Osteocyte (in vitro differentiated cells): ENCODE data around the gene RXFP3. TPM values are rescaled to one million over a fixed set of nuclear protein-coding genes. Genes with fewer than 3 reads are reported as not detected.

Experiments
- DNase-seq: peaks from one replicate; pipeline ENCODE4 v3.0.0; 2021; ENCODE audit warnings: mixed read lengths; ENCODE audit not compliant: unreplicated experiment; ENCODE audit errors: extremely low spot score
- H3K27ac Mint-ChIP-seq: one replicate; pipeline ENCODE4 v1.8.0; 2021; ENCODE audit warnings: mild to moderate bottlenecking, mixed read lengths; ENCODE audit not compliant: unreplicated experiment
- H3K27me3 Mint-ChIP-seq: one replicate; pipeline ENCODE4 v1.8.0; 2021; ENCODE audit warnings: mixed read lengths; ENCODE audit not compliant: unreplicated experiment
- H3K36me3 Mint-ChIP-seq: one replicate; pipeline ENCODE4 v1.8.0; 2021; ENCODE audit warnings: mixed read lengths; ENCODE audit not compliant: unreplicated experiment
- H3K4me1 Mint-ChIP-seq: one replicate; pipeline ENCODE4 v1.8.0; 2021; ENCODE audit warnings: mixed read lengths; ENCODE audit not compliant: unreplicated experiment
- H3K4me3 Mint-ChIP-seq: one replicate; pipeline ENCODE4 v1.8.0; 2021; ENCODE audit warnings: mild to moderate bottlenecking, moderate library complexity, mixed read lengths; ENCODE audit not compliant: unreplicated experiment
- H3K9me3 Mint-ChIP-seq: one replicate; pipeline ENCODE4 v1.8.0; 2021; ENCODE audit warnings: mixed read lengths; ENCODE audit not compliant: unreplicated experiment
- total RNA-seq: library from RNA; stranded (reverse); gene quantifications from 2 replicates; pipeline ENCODE4 v1.2.1, GENCODE V29; 2021
- TF ChIP-seq, protein P1 (sequence below): fragments of 200-600 bp; sonication (generic); IDR thresholded peaks from 2 replicates; pipeline ENCODE4 v1.5.0; 2021; ENCODE audit warnings: antibody characterized with exemption, mild to moderate bottlenecking, moderate library complexity

Gene RXFP3
- total RNA-seq, 1 donor from 2014 or later, result not detected

GRCh38 chr5:33980030-33980429, 43.8 kb downstream of the RXFP3 start:
- H3K36me3 Mint-ChIP-seq, result no peaks in the 10 kb centered on the region
- TF ChIP-seq, protein P1, sequence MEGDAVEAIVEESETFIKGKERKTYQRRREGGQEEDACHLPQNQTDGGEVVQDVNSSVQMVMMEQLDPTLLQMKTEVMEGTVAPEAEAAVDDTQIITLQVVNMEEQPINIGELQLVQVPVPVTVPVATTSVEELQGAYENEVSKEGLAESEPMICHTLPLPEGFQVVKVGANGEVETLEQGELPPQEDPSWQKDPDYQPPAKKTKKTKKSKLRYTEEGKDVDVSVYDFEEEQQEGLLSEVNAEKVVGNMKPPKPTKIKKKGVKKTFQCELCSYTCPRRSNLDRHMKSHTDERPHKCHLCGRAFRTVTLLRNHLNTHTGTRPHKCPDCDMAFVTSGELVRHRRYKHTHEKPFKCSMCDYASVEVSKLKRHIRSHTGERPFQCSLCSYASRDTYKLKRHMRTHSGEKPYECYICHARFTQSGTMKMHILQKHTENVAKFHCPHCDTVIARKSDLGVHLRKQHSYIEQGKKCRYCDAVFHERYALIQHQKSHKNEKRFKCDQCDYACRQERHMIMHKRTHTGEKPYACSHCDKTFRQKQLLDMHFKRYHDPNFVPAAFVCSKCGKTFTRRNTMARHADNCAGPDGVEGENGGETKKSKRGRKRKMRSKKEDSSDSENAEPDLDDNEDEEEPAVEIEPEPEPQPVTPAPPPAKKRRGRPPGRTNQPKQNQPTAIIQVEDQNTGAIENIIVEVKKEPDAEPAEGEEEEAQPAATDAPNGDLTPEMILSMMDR, result no peak
- no peak overlapping the region for H3K4me3 Mint-ChIP-seq
- H3K27me3 Mint-ChIP-seq, result no peaks in the 10 kb centered on the region
- H3K4me1 Mint-ChIP-seq, result peaks cover 10% of the 10 kb centered on the region
- no peak overlapping the region for H3K27ac Mint-ChIP-seq
- H3K9me3 Mint-ChIP-seq, result no peaks in the 10 kb centered on the region
- no peak for DNase-seq

DNA sequence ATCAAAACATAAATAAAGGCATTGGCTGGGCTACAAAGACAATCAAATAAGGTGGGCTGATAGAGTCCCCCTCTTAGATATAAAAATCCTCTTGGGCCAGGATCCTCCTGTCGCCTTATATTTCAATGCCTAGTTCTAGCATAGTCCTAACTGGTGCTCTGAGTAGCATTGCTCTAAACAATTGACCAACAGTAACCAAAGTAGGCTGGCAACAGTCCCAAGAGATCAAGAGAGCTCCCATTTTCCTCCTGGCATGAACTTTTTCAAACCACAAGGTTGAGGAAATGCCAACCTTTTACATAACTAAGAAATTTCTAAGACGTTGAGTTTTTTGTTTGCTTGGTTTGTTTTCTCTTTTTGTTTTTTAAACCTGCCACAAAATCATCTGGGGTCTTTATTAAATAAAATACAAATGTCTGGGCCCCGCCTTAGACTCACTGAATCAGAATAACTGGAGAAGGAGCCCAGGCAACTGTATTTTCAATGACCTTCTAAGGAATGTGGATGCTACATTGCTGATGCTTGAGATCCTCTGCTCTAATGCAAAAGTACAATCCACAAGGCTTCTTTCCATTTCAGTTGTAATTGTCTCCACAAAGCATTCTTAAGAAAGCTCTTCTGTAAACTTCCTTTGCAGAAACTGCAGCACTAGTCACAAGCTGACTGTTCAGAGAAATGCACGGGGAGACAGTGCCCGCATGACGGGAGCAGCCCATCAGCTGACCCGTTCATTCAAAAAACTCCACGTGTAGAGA, 45.4 kb downstream of the RXFP3 start:
- Mint-ChIP-seq H3K4me3 (no peak overlapping the region), H3K9me3 (no peaks in the 10 kb centered on the region), H3K4me1 (peaks cover 9% of the 10 kb centered on the region), H3K36me3 (no peaks in the 10 kb centered on the region), H3K27ac (no peak overlapping the region), H3K27me3 (no peaks in the 10 kb centered on the region)
- TF ChIP-seq, protein P1, result no peak
- DNase-seq, result no peak

GRCh38 chr5:33984178-33984577, 48.0 kb downstream of the RXFP3 start:
- TF ChIP-seq, protein P1, result no peak
- Mint-ChIP-seq H3K27ac (no peak overlapping the region), H3K9me3 (no peaks in the 10 kb centered on the region), H3K36me3 (peaks cover 14% of the 10 kb centered on the region), H3K4me1 (peaks cover 9% of the 10 kb centered on the region), H3K4me3 (no peak overlapping the region), H3K27me3 (no peaks in the 10 kb centered on the region)
- no peak for DNase-seq

- no peak for DNase-seq
- H3K9me3 Mint-ChIP-seq, result no peaks in the 10 kb centered on the region
- TF ChIP-seq, protein P1, result no peak
- peaks cover 9% of the 10 kb centered on the region for H3K4me1 Mint-ChIP-seq
- no peaks in the 10 kb centered on the region for H3K27me3 Mint-ChIP-seq
- H3K36me3 Mint-ChIP-seq, result peaks cover 17% of the 10 kb centered on the region
- H3K4me3 Mint-ChIP-seq, result no peak within 1 kb of the TSS
- no peak within 1 kb of the TSS for H3K27ac Mint-ChIP-seq
These were observed 48.5 kb downstream of the RXFP3 start, which contains the start of gene SLC45A2 for GRCh38 chr5:33984671-33985124. SLC45A2 (minus strand) TSS chr5:33984693; CDS start chr5:33984583, 110 bp downstream.

DNA sequence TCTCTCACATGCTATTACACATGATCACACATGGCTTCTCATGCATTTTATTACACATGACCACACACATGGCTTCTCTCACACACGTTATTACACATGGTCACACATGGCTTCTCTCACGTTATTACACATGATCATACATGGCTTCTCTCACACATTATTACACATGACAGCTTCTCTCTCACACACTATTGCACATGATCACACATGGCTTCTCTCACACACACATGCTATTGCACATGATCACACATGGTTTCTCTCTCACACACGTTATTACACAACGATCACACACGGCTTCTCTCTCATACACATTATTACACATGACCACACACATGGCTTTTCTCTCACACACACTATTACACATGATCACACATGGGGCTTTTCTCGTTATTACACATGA, 49.3 kb downstream of the RXFP3 start:
- H3K4me3 Mint-ChIP-seq, result no peak overlapping the region
- peaks cover 17% of the 10 kb centered on the region for H3K36me3 Mint-ChIP-seq
- no peaks in the 10 kb centered on the region for H3K9me3 Mint-ChIP-seq
- DNase-seq, result no peak
- TF ChIP-seq, protein P1, result no peak
- H3K4me1 Mint-ChIP-seq, result peaks cover 9% of the 10 kb centered on the region
- no peaks in the 10 kb centered on the region for H3K27me3 Mint-ChIP-seq
- H3K27ac Mint-ChIP-seq, result no peak overlapping the region

Other genes with a start within 250 kb of the RXFP3 start
- gene ADAMTS12, start 44.4 kb upstream of the RXFP3 start, total RNA-seq, result 13.9 and 15.5 TPM in 2 replicates
- not detected in 2 replicates for gene SLC45A2, start 48.3 kb downstream of the RXFP3 start, total RNA-seq
- gene AMACR, start 71.7 kb downstream of the RXFP3 start, total RNA-seq, result 12.8 and 13.0 TPM in 2 replicates
- gene C1QTNF3, start 106.8 kb downstream of the RXFP3 start, total RNA-seq, result 3.3 and 4.8 TPM in 2 replicates